Measurements from ENCODE around the gene TIMM50. TPM values are rescaled to one million over a fixed set of nuclear protein-coding genes. Genes with fewer than 3 reads are reported as not detected.

The TIMM50 gene
- total RNA-seq, result 43.9 TPM
- long read RNA-seq, transcript TIMM50-201 (11 exons, 1,612 nt), result major isoform, 43 of 53 reads
- long read RNA-seq, partial matches to known transcripts, result 4 of 53 reads
- long read RNA-seq, other reads (novel, unspliced or antisense), result 5 of 53 reads

DNA sequence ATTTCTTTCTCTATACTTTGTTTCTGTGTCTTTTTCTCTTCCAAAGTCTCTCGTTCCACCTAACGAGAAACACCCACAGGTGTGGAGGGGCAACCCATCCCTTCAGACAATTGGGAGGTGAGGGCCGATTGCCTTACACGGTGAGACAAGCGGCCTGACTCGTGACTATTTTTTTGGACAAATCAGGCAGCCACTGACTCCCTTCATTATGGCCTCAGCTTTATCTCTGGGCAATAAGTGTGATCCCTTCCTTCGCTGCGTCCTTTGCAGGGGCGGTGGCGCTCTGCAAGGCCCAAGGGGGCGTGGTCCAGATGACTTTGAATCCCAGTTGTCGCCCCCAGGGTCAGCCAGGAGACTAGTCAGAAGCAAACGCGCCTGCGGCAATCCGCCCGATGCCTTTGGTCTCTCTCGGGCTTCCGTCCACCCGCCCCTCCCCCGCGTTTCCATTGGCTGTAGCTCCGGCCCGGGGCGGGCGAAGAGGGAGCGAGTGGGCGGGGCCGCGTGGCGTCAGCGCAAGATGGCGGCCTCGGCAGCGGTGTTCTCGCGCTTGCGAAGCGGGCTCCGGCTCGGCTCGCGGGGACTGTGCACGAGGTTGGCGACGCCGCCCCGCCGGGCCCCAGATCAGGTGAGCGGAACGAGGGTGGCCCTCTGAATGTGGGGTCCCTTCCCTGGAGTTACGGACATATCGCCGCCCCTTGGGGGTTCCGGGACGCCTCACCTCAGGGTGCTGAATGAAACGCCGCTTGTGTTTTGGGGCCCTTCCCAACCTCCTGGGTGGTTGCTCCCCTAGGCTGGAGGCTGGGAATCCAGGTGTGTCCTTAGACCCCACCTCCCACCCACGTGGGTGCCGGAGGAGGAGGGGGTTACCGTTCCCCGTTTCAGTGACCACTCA lies at the start of gene TIMM50:
Gene TIMM50, plus strand, starts transcription at position 502 of the 892 bp plus-strand sequence. Its CDS starts 16 bp downstream, at position 518.
- no peaks in the 10 kb centered on the region for H3K27me3 ChIP-seq
- TF ChIP-seq, protein P1, sequence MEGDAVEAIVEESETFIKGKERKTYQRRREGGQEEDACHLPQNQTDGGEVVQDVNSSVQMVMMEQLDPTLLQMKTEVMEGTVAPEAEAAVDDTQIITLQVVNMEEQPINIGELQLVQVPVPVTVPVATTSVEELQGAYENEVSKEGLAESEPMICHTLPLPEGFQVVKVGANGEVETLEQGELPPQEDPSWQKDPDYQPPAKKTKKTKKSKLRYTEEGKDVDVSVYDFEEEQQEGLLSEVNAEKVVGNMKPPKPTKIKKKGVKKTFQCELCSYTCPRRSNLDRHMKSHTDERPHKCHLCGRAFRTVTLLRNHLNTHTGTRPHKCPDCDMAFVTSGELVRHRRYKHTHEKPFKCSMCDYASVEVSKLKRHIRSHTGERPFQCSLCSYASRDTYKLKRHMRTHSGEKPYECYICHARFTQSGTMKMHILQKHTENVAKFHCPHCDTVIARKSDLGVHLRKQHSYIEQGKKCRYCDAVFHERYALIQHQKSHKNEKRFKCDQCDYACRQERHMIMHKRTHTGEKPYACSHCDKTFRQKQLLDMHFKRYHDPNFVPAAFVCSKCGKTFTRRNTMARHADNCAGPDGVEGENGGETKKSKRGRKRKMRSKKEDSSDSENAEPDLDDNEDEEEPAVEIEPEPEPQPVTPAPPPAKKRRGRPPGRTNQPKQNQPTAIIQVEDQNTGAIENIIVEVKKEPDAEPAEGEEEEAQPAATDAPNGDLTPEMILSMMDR (IDR thresholded peaks at IDR 0.05), result no peak
- DNase-seq, result peak; percentile 99
- peak within 1 kb of the TSS; percentile 75 for H3K4me3 ChIP-seq
- intact Hi-C loops (cut with DNase I), result no loop called here
- ATAC-seq, result peak; percentile 99
- H3K9me3 ChIP-seq, result no peaks in the 10 kb centered on the region
- H3K27ac ChIP-seq, result peak within 1 kb of the TSS; percentile 80
- H3K36me3 ChIP-seq, result peaks cover 25% of the 10 kb centered on the region
- H3K4me1 ChIP-seq, result peaks cover 17% of the 10 kb centered on the region

DNA sequence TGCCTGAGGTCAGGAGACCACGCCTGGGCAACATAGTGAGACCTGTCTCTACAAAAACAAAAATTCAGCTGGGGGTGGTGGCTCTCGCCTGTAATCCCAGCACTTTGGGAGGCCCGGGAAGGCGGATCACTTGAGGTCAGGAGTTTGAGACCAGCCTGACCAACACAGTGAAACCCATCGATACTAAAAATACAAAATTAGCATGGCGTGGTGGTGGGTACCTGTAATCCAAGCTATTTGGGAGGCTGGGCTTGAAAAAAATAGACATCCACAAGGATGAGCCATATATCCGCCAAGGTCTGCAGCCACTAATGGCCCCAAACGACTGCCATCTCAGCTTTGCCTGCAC lies 48.0 kb upstream of the TIMM50 start:
- no peak for ATAC-seq
- intact Hi-C loops (cut with DNase I), result no loop called here
- Histone ChIP-seq H3K4me3 (no peak overlapping the region), H3K9me3 (no peaks in the 10 kb centered on the region), H3K4me1 (peaks cover 49% of the 10 kb centered on the region), H3K27ac (no peak overlapping the region), H3K36me3 (peaks cover 33% of the 10 kb centered on the region), H3K27me3 (no peaks in the 10 kb centered on the region)
- no peak for DNase-seq
- TF ChIP-seq, protein P1 (IDR thresholded peaks at IDR 0.05), result no peak

DNA sequence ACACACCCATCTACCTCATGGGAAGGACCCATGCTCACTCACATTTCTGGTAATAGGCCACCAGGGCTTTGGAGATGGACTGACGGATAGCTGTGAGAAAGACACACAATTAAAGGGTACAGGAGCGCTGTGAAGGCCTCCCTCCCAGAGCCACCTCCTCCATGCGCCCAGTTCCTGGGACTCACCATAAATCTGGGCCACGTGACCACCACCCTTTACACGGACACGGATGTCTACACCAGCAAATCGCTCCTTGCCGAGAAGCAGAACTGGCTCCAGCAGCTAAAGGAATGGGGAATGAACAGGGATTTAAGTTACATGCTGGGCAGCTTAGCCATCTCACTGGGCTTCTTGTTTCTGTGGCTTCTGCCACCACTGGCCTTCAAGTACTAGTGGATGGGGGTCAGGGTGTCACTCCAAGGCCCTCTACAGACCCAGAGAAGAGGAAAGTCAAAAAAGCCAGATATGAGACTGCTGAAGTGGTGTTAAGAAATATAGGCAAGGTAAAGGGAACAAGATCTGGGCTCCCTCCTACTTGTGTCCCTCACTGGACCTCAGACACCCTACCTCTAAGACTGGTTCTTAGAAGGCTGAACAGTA lies 47.1 kb upstream of the TIMM50 start:
- intact Hi-C loops (cut with DNase I), result no loop called here
- Histone ChIP-seq H3K4me1 (peaks cover 43% of the 10 kb centered on the region), H3K9me3 (no peaks in the 10 kb centered on the region), H3K27me3 (no peaks in the 10 kb centered on the region), H3K27ac (peak overlapping the region; percentile 93), H3K4me3 (no peak overlapping the region), H3K36me3 (peaks cover 33% of the 10 kb centered on the region)
- no peak for DNase-seq
- TF ChIP-seq, protein P1 (IDR thresholded peaks at IDR 0.05), result no peak
- ATAC-seq, result no peak

DNA sequence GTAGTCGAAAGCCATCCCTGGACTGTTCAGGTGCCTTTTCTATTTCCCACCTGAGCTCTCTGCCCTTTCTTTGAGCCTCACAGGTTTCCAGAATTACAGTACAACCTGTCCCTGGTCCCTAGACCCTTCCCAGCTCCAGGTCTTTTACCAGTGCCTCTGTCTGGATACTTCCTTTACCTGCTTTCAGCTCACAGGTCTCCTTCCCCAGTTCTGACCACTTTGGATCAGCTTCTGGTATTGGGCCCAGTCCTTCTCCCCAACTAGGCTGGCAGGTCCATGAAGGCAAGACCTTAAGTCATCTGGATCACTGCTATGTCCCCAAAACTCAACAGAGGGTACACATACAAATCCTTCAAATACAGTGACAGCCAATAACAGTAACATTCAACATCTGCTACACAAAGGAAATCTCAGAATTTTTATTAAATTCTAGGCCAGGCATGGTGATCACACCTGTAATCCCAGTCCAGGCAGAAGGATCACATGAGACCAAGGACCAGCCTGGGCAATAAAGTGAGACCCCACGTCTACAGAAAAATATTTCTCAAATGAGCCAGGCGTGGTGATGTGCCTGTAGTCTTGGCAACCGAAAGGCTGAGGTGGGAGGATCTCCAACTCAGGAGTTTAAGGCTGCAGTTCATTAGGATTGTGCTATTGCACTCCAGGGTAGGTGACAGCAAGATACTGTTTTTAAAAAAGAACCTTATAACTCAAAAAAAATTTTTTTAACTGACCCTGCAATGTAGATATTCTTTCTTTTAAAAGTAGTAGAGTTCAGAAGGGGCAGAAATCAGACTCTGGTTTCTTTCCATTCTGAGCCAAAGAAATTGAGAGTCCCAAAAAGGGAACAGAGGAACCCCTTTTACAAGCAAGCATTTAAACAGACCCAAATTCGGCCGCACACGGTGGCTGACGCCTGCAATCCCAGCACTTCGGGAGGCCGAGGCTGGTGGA lies 46.2 kb upstream of the TIMM50 start:
- peaks cover 35% of the 10 kb centered on the region for H3K4me1 ChIP-seq
- peaks cover 33% of the 10 kb centered on the region for H3K36me3 ChIP-seq
- H3K27ac ChIP-seq, result peak overlapping the region; percentile 93
- TF ChIP-seq, protein P1 (IDR thresholded peaks at IDR 0.05), result no peak
- no peaks in the 10 kb centered on the region for H3K27me3 ChIP-seq
- intact Hi-C loops (cut with DNase I), result no loop called here
- peak overlapping the region; percentile 92 for H3K4me3 ChIP-seq
- H3K9me3 ChIP-seq, result no peaks in the 10 kb centered on the region
- ATAC-seq, result no peak
- no peak for DNase-seq
